Left renal pelvis (tissue), 4 donors: ENCODE measurements around the gene ANKLE1. TPM values are rescaled to one million over a fixed set of nuclear protein-coding genes. Genes with fewer than 3 reads are reported as not detected.

Source experiments
- DNase-seq, 4 donors: peaks; one replicate each; pipeline ENCODE4 v3.0.0-alpha.2; 2013; ENCODE audit warnings: low read depth in 4 of 4, low spot score in 3 of 4
- polyA plus RNA-seq, 4 donors: library from polyadenylated mRNA; unstranded; fragments of 120-200 nt; gene quantifications; one replicate each; pipeline ENCODE4 v1.2.1, GENCODE V29; 2013; ENCODE audit not compliant: insufficient read length in 4 of 4

Gene ANKLE1
- polyA plus RNA-seq = 1 to 10 TPM in 2 of 4 donors, under 1 TPM in 2; 0.76 to 1.6 (median 1.2) TPM

- no peak for DNase-seq
Measured at GRCh38 chr19:17281391-17282304, at the start of gene ANKLE1. Gene ANKLE1, plus strand, starts transcription at chr19:17281901. Its CDS starts 20 bp downstream, at chr19:17281921.

GRCh38 chr19:17232258-17232657, 49.4 kb upstream of the ANKLE1 start:
- DNase-seq = no peak

GRCh38 chr19:17234911-17235299, 46.8 kb upstream of the ANKLE1 start:
- no peak for DNase-seq

GRCh38 chr19:17235300-17235970, 46.3 kb upstream of the ANKLE1 start:
- DNase-seq = no peak

- DNase-seq = no peak
Measured at GRCh38 chr19:17235971-17236777, 45.5 kb upstream of the ANKLE1 start.

GRCh38 chr19:17236811-17237543, 44.7 kb upstream of the ANKLE1 start:
- DNase-seq = no peak

GRCh38 chr19:17237747-17238706, 43.7 kb upstream of the ANKLE1 start:
- no peak for DNase-seq

- no peak for DNase-seq
Measured at GRCh38 chr19:17240062-17240752, 41.5 kb upstream of the ANKLE1 start.

GRCh38 chr19:17240826-17241399, 40.8 kb upstream of the ANKLE1 start:
- no peak for DNase-seq

GRCh38 chr19:17242431-17243208, 39.1 kb upstream of the ANKLE1 start:
- no peak for DNase-seq

- DNase-seq = no peak
Measured at GRCh38 chr19:17243211-17243829, 38.4 kb upstream of the ANKLE1 start.

- DNase-seq = no peak
Measured at GRCh38 chr19:17243830-17244617, 37.7 kb upstream of the ANKLE1 start.

GRCh38 chr19:17244618-17245534, 36.8 kb upstream of the ANKLE1 start:
- DNase-seq = no peak

- no peak for DNase-seq
Measured at GRCh38 chr19:17245535-17245984, 36.1 kb upstream of the ANKLE1 start, which contains the start of gene NR2F6. Gene NR2F6, minus strand, starts transcription at chr19:17245919. Its CDS starts 699 bp downstream, at chr19:17245220.
